Skeletal muscle tissue (tissue), 4 donors: ENCODE data around the gene NOS1. TPM values are rescaled to one million over a fixed set of nuclear protein-coding genes. Genes with fewer than 3 reads are reported as not detected.

Source experiments
- H3K27ac ChIP-seq: one replicate; pipeline ENCODE4 v1.7.0; 2013; ENCODE audit warnings: mild to moderate bottlenecking, low read depth, low read length, inconsistent platforms
- H3K27me3 ChIP-seq, 3 donors: one replicate each; pipeline ENCODE4 v1.7.0; 2013; ENCODE audit warnings: low read length in 3 of 3; ENCODE audit not compliant: control insufficient read depth in 3 of 3, insufficient read depth in 3 of 3
- H3K36me3 ChIP-seq, 3 donors: one replicate each; pipeline ENCODE4 v1.7.0; 2013; ENCODE audit warnings: low read length in 3 of 3; ENCODE audit not compliant: control insufficient read depth in 3 of 3, insufficient read depth in 3 of 3
- H3K4me1 ChIP-seq, 3 donors: one replicate each; pipeline ENCODE4 v1.7.0; 2013; ENCODE audit warnings: low read length in 3 of 3, mild to moderate bottlenecking in 3 of 3; ENCODE audit not compliant: control insufficient read depth in 3 of 3, insufficient read depth in 3 of 3
- H3K4me3 ChIP-seq, 3 donors: one replicate each; pipeline ENCODE4 v1.7.0; 2013; ENCODE audit warnings: low read length in 3 of 3
- H3K9ac ChIP-seq, 3 donors: one replicate each; pipeline ENCODE4 v1.7.0; 2013; ENCODE audit warnings: low read length in 3 of 3, mild to moderate bottlenecking in 3 of 3, moderate library complexity in 2 of 3, low read depth in 1 of 3
- H3K9me3 ChIP-seq, 3 donors: one replicate each; pipeline ENCODE4 v1.7.0; 2013; ENCODE audit warnings: low read length in 3 of 3; ENCODE audit not compliant: control insufficient read depth in 3 of 3
- total RNA-seq: library from RNA; depleted of rRNA; stranded (reverse); fragments of >200 nt; gene quantifications from one replicate; pipeline ENCODE4 v1.2.3, GENCODE V29; 2014
- donor health status: Osteomylitis.

The NOS1 gene
- total RNA-seq, 1 donor from 2014 or later = 0.52 TPM

- peaks cover 0 to 20% (median 8%) of the 10 kb centered on the region in 3 donors for H3K27me3 ChIP-seq
- H3K4me1 ChIP-seq = peaks cover 0 to 4% (median 0%) of the 10 kb centered on the region in 3 donors
- no peak overlapping the region for H3K27ac ChIP-seq
- no peaks in the 10 kb centered on the region for H3K36me3 ChIP-seq
- H3K9ac ChIP-seq = no peak overlapping the region
- no peak overlapping the region for H3K4me3 ChIP-seq
- H3K9me3 ChIP-seq = no peaks in the 10 kb centered on the region
Measured at GRCh38 chr12:117356048-117356447, 5.4 kb downstream of the NOS1 start.

- no peaks in the 10 kb centered on the region for H3K4me1 ChIP-seq
- H3K27ac ChIP-seq = no peak overlapping the region
- no peak overlapping the region for H3K9ac ChIP-seq
- no peaks in the 10 kb centered on the region for H3K9me3 ChIP-seq
- no peak overlapping the region for H3K4me3 ChIP-seq
- no peaks in the 10 kb centered on the region for H3K36me3 ChIP-seq
- peaks cover 0 to 2% (median 0%) of the 10 kb centered on the region in 3 donors for H3K27me3 ChIP-seq
Measured at GRCh38 chr12:117352883-117353282, 8.5 kb downstream of the NOS1 start.

GRCh38 chr12:117352206-117352605 is 9.2 kb downstream of the NOS1 start:
- H3K4me1 ChIP-seq = no peaks in the 10 kb centered on the region
- H3K36me3 ChIP-seq = no peaks in the 10 kb centered on the region
- H3K9me3 ChIP-seq = no peaks in the 10 kb centered on the region
- H3K27me3 ChIP-seq = peaks cover 0 to 2% (median 0%) of the 10 kb centered on the region in 3 donors
- no peak overlapping the region for H3K9ac ChIP-seq
- H3K27ac ChIP-seq = no peak overlapping the region
- no peak overlapping the region for H3K4me3 ChIP-seq

- Histone ChIP-seq H3K4me1 (peaks cover 0 to under 1% (median 0%) of the 10 kb centered on the region in 3 donors), H3K36me3 (no peaks in the 10 kb centered on the region), H3K9me3 (no peaks in the 10 kb centered on the region), H3K9ac (no peak overlapping the region), H3K4me3 (no peak overlapping the region), H3K27me3 (no peaks in the 10 kb centered on the region), H3K27ac (no peak overlapping the region)
Measured at GRCh38 chr12:117350140-117350539, 11.3 kb downstream of the NOS1 start.

GRCh38 chr12:117347588-117347987 is 13.8 kb downstream of the NOS1 start:
- Histone ChIP-seq H3K27ac (no peak overlapping the region), H3K27me3 (no peaks in the 10 kb centered on the region), H3K36me3 (no peaks in the 10 kb centered on the region), H3K9ac (no peak overlapping the region), H3K4me1 (peaks cover 0 to 8% (median 2%) of the 10 kb centered on the region in 3 donors), H3K9me3 (no peaks in the 10 kb centered on the region), H3K4me3 (no peak overlapping the region)

GRCh38 chr12:117344716-117345115 is 16.7 kb downstream of the NOS1 start:
- Histone ChIP-seq H3K9me3 (no peaks in the 10 kb centered on the region), H3K4me1 (peaks cover 0 to 8% (median 2%) of the 10 kb centered on the region in 3 donors), H3K36me3 (no peaks in the 10 kb centered on the region), H3K27ac (no peak overlapping the region), H3K9ac (no peak overlapping the region), H3K27me3 (no peaks in the 10 kb centered on the region), H3K4me3 (no peak overlapping the region)

- Histone ChIP-seq H3K27ac (no peak overlapping the region), H3K4me1 (peaks cover 0 to 8% (median 2%) of the 10 kb centered on the region in 3 donors), H3K9me3 (no peaks in the 10 kb centered on the region), H3K36me3 (no peaks in the 10 kb centered on the region), H3K4me3 (no peak overlapping the region), H3K9ac (no peak overlapping the region), H3K27me3 (no peaks in the 10 kb centered on the region)
Measured at GRCh38 chr12:117343849-117344248, 17.6 kb downstream of the NOS1 start.

- H3K27ac ChIP-seq = no peak overlapping the region
Measured at GRCh38 chr12:117343296-117343695, 18.1 kb downstream of the NOS1 start.

GRCh38 chr12:117342682-117343081 is 18.7 kb downstream of the NOS1 start:
- H3K9me3 ChIP-seq = no peaks in the 10 kb centered on the region
- H3K9ac ChIP-seq = no peak overlapping the region
- no peak overlapping the region for H3K4me3 ChIP-seq
- no peak overlapping the region for H3K27ac ChIP-seq
- peaks cover 0 to 8% (median 2%) of the 10 kb centered on the region in 3 donors for H3K4me1 ChIP-seq
- no peaks in the 10 kb centered on the region for H3K27me3 ChIP-seq
- no peaks in the 10 kb centered on the region for H3K36me3 ChIP-seq

More at GRCh38 chr12:117343296-117343695, 18.1 kb downstream of the NOS1 start:
- no peak overlapping the region for H3K9ac ChIP-seq
- peaks cover 0 to 8% (median 2%) of the 10 kb centered on the region in 3 donors for H3K4me1 ChIP-seq
- no peaks in the 10 kb centered on the region for H3K36me3 ChIP-seq
- no peak overlapping the region for H3K4me3 ChIP-seq
- no peaks in the 10 kb centered on the region for H3K9me3 ChIP-seq
- H3K27me3 ChIP-seq = no peaks in the 10 kb centered on the region

- Histone ChIP-seq H3K4me3 (no peak overlapping the region), H3K9ac (no peak overlapping the region), H3K27ac (no peak overlapping the region), H3K27me3 (no peaks in the 10 kb centered on the region), H3K36me3 (no peaks in the 10 kb centered on the region), H3K4me1 (peaks cover 0 to 8% (median 2%) of the 10 kb centered on the region in 3 donors), H3K9me3 (no peaks in the 10 kb centered on the region)
Measured at GRCh38 chr12:117342247-117342646, 19.2 kb downstream of the NOS1 start.
